Hematopoietic multipotent progenitor cell treated with erythropoietin and hydrocortisone succinate and interleukin-3 and kit ligand, for 8 days (in vitro differentiated cells): ENCODE data around the gene TLR10.
"Not testable (repeated sequence)": the region's sequence is repeated elsewhere in the genome, so short reads cannot be mapped to it uniquely, and the experiment has no call there.

ENCODE experiments used
- DNase-seq: peaks from one replicate; pipeline ENCODE4 v3.0.0-alpha.2; 2015

Gene TLR10, protein sequence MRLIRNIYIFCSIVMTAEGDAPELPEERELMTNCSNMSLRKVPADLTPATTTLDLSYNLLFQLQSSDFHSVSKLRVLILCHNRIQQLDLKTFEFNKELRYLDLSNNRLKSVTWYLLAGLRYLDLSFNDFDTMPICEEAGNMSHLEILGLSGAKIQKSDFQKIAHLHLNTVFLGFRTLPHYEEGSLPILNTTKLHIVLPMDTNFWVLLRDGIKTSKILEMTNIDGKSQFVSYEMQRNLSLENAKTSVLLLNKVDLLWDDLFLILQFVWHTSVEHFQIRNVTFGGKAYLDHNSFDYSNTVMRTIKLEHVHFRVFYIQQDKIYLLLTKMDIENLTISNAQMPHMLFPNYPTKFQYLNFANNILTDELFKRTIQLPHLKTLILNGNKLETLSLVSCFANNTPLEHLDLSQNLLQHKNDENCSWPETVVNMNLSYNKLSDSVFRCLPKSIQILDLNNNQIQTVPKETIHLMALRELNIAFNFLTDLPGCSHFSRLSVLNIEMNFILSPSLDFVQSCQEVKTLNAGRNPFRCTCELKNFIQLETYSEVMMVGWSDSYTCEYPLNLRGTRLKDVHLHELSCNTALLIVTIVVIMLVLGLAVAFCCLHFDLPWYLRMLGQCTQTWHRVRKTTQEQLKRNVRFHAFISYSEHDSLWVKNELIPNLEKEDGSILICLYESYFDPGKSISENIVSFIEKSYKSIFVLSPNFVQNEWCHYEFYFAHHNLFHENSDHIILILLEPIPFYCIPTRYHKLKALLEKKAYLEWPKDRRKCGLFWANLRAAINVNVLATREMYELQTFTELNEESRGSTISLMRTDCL

DNA sequence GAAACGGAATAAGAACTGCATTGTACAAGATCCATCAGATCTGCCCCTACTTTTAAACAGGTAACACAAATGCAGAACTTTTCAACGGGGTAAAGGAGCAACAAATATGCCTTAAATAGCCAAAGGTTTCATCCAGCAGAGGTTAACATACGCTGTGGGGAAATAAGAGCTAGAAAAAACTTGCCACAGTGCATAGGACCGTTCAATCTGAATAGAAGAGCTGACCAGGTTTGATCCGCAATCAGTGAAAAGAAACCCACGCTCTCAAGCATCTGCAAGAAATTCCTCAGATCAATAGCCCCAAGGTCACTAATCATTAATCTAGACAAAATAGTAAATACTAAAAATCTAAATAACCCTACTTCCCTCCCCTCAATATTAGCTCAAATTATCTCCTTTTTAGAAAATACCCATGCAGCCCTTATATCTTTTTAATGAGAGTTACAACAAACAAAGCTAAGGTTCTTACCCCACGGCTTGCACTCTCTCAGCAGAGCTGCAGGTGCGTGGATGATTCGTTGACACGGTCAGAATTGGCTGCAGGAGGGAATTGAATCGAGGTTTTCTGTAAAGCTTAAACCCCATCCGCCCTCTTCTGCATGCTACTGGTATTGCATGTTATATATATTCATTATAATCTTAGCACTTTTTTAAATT, at the start of gene TLR10:
Gene TLR10, minus strand, starts transcription at position 539 of the 657 bp plus-strand sequence. CDS start 7,400 bp downstream, outside the sequence.
- DNase-seq = peak; percentile 65

DNA sequence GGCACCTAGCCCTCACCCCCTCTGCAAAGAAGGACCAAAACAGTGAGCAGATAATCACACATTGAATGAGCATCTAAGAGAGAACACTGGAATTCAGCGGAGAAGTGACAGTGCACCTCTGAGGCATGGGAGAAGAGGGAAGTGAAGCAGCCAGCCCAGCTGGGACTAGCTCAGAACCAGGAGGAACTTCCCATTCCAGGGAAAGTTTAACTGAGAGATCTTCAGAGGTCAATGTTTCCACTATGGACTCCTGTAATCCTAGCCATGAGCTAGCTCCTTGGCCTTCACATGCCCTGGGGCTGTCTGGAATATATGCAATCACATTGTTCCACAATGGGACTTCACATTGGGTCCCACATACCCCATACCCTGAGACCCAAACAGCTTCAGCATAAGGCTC, 49.4 kb upstream of the TLR10 start:
- DNase-seq = no peak

DNA sequence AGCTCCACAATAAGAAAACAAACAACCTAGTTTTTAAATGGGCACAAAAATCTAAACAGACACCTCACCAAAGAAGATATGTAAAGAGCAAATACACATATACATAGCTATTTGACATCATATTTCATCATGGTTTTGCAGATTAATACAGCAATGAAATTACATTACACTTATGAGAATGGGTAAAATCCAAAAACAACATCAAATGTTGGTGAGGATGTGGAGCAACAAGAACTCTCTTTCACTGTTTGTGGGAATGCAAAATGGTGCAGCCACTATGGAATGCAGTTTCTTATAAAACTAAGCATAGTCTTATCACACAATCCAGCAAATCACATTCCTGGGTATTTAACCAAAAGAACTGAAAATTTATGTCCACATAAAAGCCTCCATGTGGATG, 48.9 kb upstream of the TLR10 start:
- no peak for DNase-seq

DNA sequence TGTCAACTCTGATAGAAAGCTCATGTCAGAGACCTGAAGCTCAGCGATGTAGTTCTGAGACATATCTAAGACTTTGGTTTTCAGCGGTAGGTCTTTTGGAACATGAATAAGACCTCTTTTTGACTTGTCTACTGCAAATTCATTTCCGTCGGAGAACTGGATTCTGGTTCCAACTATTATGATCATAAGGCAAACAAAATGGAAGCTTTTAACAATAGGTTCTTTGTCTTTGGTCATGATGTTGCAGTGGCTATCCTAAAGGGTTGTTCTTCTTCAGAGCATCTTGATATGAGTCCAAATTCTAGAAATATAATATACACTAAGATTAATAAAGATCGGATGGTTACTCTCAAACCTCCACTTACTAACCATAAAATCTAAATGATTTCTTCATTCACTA, 46.4 kb upstream of the TLR10 start:
- no peak for DNase-seq

DNA sequence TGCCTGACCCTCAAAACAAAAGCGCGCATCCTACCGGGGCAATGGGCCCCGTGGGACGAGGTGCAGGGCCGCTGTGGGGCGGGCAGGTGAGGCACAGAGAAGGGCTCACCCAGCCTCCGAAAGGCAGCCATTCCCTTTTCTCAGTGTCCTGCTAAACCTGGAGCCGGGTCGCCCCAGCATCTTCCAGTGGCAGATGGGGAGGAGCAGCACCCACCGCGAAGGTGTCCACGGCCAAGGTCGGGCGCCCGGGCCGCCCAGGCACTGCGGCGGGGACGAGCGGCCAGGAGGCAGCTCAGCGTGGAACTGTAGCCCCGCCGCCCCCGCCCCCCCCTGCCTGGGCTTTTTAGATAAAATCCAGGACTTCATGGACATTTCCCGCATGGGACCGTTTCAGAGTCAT, 41.0 kb upstream of the TLR10 start:
- no peak for DNase-seq

DNA sequence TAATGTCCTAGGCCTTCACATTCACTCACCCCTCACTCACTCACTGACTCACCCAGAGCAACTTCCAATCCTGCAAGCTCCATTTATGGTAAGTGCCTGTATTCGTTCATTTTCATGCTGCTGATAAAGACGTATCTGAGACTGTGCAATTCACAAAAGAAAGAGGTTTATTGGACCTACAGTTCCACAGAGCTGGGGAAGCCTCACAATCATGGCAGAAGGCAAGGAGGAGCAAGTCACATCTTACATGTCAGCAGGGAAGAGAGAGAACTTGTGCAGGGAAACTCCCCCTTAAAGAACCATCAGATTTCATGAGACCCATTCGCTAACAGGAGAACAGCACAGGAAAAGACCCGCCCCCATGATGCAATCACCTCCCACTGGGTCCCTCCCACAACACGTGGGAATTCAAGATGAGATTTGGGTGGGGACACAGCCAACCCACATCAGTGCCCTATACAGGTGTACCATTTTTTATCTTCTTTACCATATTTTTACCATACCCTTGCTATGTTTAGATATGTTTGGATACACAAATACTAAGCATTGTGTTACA, 40.0 kb upstream of the TLR10 start:
- DNase-seq = no peak

DNA sequence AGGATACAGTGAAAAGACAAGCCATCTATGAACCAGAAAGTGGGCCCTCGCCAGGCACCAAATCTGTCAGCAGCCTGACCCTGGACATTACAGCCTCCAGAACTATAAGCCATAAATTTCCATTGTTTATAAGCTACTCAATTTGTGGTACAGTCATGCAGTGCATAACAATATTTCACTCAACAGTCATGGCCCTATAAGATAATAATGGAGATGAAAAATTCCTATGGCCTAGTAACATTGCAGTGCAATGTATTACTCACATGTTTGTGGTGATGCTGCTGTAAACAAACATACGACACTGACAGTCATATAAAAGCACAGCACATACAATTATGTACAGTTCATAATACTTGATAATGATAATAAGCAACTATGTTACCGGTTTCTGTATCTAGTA, 38.9 kb upstream of the TLR10 start:
- no peak for DNase-seq

DNA sequence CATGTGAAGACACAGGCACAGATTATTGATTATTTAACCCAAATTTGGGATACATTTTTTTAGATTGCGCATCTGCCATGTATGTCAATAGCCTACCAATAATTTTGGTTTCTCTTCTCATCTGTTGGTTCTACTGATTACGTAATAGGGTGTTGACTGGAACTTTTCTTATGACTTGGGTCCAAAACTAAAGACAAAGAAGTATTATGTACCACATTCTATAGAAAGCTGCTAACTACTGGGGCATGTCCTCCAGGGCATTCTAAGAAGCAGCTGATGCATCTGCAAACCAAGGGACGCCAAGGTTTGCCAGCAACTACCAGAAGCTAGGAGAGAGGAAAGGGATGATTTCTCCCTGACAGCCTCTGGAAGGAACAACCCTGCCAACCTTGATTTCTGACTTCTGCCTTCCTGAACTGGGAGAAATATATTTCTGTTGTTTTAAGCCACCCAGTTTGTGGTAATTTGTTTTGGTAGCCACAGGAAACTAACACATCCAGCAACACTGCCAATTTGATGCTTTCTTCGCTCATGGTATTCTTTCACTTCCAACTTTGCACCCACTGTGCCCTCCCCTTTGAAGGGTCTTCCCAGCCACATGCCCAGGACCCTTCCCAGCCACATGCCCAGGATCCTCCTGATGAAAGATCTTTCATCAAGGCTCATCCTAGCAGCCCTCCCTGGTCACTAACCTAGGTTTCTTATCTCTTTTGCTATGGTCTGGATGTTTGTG, 37.7 kb upstream of the TLR10 start:
- no peak for DNase-seq

DNA sequence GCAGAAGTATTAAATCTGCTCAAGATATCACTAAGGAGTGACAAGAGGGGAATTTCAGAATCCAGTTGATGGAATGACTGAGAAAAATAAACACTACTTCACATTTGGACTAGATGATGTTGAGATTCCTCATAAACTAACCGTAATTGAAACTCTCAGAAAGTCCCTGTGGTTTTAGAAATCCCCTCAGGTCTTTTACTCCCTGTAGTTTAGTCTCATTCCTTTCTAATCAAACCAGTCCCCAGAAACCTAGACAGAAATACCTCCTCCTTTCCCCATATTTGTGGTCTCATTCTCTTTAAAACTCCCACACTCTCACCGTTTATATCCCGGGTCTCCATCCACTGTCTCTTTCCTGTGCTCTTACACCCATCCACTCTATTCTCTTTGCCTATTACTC, 36.8 kb upstream of the TLR10 start:
- DNase-seq = no peak

DNA sequence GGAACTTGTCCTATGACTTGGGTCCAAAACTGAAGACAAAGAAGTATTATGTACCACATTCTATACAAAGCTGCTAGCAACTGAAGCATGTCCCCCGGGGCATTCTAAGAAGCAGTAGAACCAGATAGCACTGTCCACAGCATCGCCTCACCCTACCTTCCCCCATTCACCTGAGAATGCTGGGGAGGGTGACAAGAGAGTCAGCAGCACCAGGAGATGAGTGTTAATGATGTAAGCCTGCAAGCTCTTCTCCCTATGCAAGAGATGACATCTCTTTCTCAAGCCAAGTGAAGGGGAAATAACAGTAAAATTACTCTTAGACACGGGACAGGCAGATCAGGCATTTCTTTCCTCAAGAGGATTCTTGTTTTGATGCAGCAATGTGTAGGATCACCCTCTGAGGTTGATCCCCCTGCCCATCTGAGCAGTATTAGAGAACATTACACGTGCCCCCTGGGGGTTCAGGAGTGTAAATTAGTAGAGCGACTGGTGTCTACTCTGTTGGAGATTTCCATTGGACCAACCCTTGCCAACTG, 35.7 kb upstream of the TLR10 start:
- no peak for DNase-seq

DNA sequence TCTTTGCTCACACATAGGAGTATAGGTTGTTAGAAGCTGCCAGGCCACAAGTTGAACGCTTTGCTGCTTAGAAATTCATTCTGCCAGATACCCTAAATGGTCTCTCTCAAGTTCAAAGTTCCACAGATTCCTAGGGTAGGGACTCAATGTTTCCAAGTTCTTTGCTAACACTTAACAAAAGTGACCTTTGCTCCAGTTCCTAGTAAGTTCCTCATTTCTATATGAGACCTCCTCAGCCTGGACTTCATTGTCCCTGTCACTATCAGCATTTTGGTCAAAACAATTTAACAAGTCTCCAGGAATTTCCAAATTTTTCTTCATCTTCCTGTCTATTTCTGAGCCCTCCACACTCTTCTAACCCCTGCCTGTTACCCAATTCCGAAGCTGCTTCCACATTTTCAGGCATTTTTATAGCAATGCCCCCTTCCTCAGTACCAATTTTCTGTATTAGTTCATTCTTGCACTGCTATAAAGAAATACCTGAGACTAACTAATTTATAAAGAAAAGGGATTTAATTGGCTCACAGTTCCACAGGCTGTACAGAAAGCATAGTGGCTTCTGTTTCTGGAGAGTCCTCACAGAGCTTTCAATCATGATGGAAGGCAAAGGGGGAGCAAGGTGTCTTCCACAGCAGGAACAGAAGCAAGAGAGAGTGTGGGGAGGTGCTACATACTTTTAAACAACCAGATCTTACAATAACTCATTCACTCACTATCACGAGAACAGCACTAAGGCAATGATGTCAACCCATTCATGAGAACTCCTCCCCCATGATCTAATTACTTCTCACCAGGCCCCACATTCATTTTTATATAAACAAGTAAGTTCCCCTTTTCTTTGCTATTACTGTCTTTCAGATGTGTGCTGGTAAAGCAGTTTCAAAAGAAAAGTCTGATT, 33.3 kb upstream of the TLR10 start:
- DNase-seq = no peak

DNA sequence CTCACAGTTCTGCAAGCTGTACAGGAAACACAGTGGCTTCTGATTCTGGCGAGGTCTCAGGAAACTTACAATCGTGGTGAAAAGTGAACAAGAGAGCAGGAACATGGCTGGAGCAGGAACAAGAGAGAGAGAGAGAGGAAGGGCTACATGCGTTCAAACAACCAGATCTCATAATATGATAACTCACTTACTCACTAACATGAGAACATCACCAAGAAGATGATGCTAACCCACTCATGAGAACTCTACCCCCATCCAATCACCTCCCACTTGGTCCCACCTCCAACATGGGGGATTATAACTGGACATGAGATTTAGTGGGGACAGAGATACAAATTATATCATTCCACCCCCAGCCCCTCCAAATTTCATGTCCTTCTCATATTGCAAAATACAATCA, 31.6 kb upstream of the TLR10 start:
- no peak for DNase-seq

DNA sequence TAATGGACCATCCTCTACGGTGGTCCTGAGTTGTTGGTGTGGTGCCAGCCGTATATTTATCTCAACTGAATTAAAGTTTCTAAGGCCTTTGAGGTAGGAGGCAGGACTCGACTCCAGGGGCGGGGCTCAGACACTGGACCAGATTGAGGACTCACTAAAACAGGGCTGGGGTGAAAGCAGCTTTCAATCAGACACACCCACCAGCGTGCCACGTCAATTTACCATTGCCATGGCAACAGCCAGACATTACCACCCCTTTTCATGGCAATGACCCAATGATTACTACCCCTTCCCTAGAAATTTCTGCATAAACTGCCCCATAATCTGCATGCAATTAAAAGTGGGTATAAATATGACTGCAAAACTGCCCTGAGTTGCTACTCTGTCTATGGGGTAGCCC, 28.5 kb upstream of the TLR10 start:
- no peak for DNase-seq

DNA sequence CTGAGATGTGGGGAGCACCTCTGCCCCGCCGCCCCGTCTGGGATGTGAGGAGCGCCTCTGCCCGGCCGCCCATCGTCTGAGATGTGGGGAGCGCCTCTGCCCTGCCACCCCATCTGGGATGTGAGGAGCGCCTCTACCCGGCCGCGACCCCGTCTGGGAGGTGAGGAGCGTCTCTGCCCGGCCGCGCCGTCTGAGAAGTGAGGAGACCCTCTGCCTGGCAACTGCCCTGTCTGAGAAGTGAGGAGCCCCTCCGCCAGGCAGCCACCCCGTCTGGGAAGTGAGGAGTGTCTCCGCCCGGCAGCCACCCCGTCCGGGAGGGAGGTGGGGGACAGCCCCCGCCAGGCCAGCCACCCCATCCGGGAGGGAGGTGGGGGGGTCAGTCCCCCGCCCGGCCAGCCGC, 24.7 kb upstream of the TLR10 start:
- not testable (repeated sequence) for DNase-seq

DNA sequence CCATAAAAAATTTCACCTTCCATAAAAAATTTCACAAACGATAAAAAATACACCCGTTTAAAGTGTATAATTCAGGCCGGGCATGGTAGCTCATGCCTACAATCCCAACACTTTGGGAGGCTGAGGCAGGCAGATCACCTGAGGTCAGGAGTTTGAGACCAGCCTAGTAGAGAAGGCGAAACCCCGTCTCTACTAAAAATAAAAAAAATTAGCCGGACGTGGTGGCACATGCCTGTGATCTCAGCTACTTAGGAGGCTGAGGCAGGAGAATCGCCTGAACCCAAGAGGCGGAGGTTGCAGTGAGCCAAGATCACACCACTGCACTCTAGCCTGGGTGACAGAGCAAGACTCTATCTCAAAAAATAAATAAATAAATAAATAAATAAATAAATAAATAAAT, 23.5 kb upstream of the TLR10 start:
- DNase-seq = not testable (repeated sequence)

DNA sequence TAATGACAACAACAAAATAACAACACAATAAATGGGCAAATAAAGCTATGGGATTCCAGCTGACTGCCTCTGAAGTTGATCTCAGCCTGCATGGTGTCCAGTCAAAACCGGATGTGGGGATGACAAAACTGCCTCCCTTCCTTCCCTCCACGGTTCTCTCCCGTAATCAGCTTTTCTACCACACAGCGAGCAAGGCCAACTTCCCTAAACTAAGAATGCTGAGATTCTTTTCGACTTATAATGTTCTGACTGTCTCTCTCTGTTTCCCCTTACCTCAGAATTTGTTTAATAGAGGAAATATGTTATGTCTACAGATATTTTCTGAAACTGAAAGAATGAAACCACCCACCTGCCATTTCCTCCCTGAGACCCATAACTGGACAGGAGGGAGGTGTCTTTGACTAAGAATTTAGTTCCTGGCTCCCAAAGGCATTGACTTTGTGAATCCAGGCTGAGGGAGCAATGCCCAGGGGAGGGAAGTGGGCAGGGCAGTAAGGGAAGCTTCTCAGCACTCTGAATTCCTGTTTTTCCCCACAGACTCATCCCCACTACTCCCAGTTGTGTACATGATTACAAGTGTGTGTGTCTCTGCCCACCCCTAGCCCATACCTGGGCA, 22.8 kb upstream of the TLR10 start:
- DNase-seq = peak; percentile 54

DNA sequence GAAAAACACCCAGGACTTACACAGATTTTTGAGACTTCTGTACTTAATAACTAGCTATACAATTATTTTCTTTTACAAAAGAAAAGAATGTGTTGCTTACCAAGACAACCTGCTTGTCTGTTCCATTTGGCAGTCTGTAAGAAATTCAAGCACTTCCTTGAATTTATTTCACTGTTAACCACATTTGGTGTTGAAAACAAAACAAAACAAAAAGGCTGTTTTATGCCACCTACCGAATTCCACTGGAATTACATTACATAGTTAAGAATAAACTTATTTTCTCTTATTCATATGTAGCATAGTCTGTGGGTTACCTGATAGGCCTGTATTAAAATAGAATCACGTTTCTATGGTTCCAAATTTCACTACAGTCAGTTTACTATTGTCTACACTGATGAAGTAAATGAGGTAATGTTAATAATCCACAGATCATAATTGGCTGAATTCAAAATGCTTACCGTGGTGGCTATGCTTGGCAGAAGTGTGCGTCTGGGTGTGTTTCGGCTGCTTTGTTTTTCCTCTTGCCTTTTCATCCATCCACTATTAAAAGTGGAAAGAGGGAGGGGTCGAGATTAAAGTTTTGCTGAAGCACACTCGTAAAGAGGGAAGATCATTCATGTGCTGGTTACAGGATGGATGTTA, 22.0 kb upstream of the TLR10 start, which contains the start of gene TLR1:
Gene TLR1, minus strand, starts transcription at position 138 of the 642 bp plus-strand sequence. CDS start 5,960 bp downstream, outside the sequence.
- DNase-seq = peak; percentile 87

DNA sequence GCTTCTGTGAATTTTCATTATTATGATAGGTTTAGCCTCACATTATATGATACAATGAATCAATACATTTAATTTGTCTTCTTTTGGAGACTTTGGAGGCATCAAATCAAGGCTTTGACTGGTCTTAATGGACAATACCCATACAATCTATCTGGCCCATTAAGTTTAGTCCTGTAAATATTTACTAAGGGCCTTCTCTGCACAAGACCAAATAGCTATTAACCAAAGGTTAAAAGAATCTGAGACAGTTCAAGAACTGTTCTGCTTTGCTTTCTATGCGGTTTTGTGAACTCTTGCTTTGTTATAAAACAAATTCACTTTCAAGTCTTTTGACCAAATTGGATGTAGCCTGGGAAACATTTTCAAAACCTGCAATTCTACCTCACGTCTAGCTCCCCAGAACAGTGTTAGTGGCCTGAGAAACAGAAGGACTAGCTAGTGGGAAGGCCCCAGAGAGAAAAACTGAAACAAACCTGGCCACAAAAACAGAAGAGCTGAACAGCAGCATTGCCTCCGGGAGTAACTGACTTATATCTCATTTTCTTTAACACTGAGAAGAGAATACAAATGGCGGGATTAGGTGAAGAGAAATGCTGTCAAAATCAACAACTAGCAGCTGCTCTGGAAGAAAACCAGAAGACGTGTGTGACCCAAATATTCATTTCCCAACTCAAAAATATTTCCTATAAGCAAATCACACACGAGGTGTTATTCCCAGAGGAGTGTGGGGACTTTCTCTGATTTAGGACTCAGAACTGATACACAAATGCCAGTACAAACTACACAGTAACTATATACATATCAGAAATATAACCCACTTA, 21.3 kb upstream of the TLR10 start:
- peak; percentile 15 for DNase-seq
